Activated naive CD4-positive, alpha-beta T cell treated with anti-CD3 and anti-CD28 coated beads for 36 hours (primary cell): Measurements from ENCODE around the gene ADAMTSL5. TPM values are rescaled to one million over a fixed set of nuclear protein-coding genes. Genes with fewer than 3 reads are reported as not detected.

Experiments used
- CTCF ChIA-PET: fragments of 350-600 bp; sonication (Branson Sonifier 250); formaldehyde crosslinking; loops from one replicate; lab custom pipeline; 2021; ENCODE audit warnings: antibody characterized with exemption; lab: Charles Lee
- DNase-seq: peaks from one replicate; pipeline ENCODE4 v3.0.0-alpha.2; 2020
- H3K27ac Mint-ChIP-seq: one replicate; pipeline ENCODE4 v1.8.0; 2021; ENCODE audit warnings: mild to moderate bottlenecking, mixed read lengths
- H3K27me3 Mint-ChIP-seq: one replicate; pipeline ENCODE4 v1.8.0; 2021; ENCODE audit warnings: low read depth, mixed read lengths
- H3K36me3 Mint-ChIP-seq: one replicate; pipeline ENCODE4 v1.8.0; 2021; ENCODE audit warnings: low read depth, mixed read lengths
- H3K4me1 Mint-ChIP-seq: one replicate; pipeline ENCODE4 v1.8.0; 2021; ENCODE audit warnings: low read depth, mixed read lengths
- H3K4me3 Mint-ChIP-seq: one replicate; pipeline ENCODE4 v1.8.0; 2021; ENCODE audit warnings: mild to moderate bottlenecking, moderate library complexity, mixed read lengths
- H3K9me3 Mint-ChIP-seq: one replicate; pipeline ENCODE4 v1.8.0; 2021; ENCODE audit warnings: mixed read lengths
- intact Hi-C: fragments of 100-400 bp; cut with micrococcal nuclease; formaldehyde crosslinking; loops from one replicate; pipeline ENCODE4 v1.15.1; 2023
- total RNA-seq, 2 experiments: library from RNA; stranded (reverse); gene quantifications; one replicate each; pipeline ENCODE4 v1.2.3, GENCODE V29; 2021

ADAMTSL5 gene
- 1 to 10 TPM in 1 of 2 experiments, under 1 TPM in 1; 0.95 to 1.6 TPM for total RNA-seq

GRCh38 chr19:1512671-1513498, at the start of gene ADAMTSL5:
TSS of gene ADAMTSL5 (minus strand) at chr19:1513019. CDS start at chr19:1510943, 2,076 bp downstream.
- no peaks in the 10 kb centered on the region for H3K36me3 Mint-ChIP-seq
- H3K4me3 Mint-ChIP-seq = peak within 1 kb of the TSS; percentile 63
- peaks cover 13% of the 10 kb centered on the region for H3K4me1 Mint-ChIP-seq
- no peaks in the 10 kb centered on the region for H3K9me3 Mint-ChIP-seq
- H3K27ac Mint-ChIP-seq = no peak within 1 kb of the TSS
- peak; percentile 78 for DNase-seq
- H3K27me3 Mint-ChIP-seq = peaks cover 6% of the 10 kb centered on the region
- intact Hi-C loops = loop anchor here (1.0 to 5.0 kb wide), 3 partner anchors 42 to 236 kb away; partner anchors contain the start of genes FAM174C and RPS15
- CTCF ChIA-PET = no interaction called here

- Mint-ChIP-seq H3K27ac (no peak overlapping the region), H3K36me3 (no peaks in the 10 kb centered on the region), H3K4me1 (no peaks in the 10 kb centered on the region), H3K4me3 (no peak overlapping the region), H3K27me3 (no peaks in the 10 kb centered on the region), H3K9me3 (no peaks in the 10 kb centered on the region)
- intact Hi-C loops = no loop called here
- no peak for DNase-seq
- CTCF ChIA-PET = no interaction called here
These were observed 48.5 kb upstream of the ADAMTSL5 start for GRCh38 chr19:1561236-1561842.

- Mint-ChIP-seq H3K36me3 (no peaks in the 10 kb centered on the region), H3K27me3 (no peaks in the 10 kb centered on the region), H3K4me3 (no peak overlapping the region), H3K27ac (no peak overlapping the region), H3K4me1 (no peaks in the 10 kb centered on the region), H3K9me3 (no peaks in the 10 kb centered on the region)
- intact Hi-C loops = no loop called here
- CTCF ChIA-PET = interaction anchor here (0.7 kb wide), 1 partner anchor 14 kb away, joined by 3 read pairs; no protein-coding TSS in a partner anchor
- no peak for DNase-seq
These were observed 47.6 kb upstream of the ADAMTSL5 start for GRCh38 chr19:1560286-1560882.

- H3K9me3 Mint-ChIP-seq = no peaks in the 10 kb centered on the region
- no peak overlapping the region for H3K27ac Mint-ChIP-seq
- intact Hi-C loops = no loop called here
- CTCF ChIA-PET = no interaction called here
- DNase-seq = no peak
- H3K4me1 Mint-ChIP-seq = no peaks in the 10 kb centered on the region
- no peaks in the 10 kb centered on the region for H3K36me3 Mint-ChIP-seq
- H3K27me3 Mint-ChIP-seq = no peaks in the 10 kb centered on the region
- no peak overlapping the region for H3K4me3 Mint-ChIP-seq
These were observed 45.7 kb upstream of the ADAMTSL5 start for GRCh38 chr19:1558552-1558951.

DNA sequence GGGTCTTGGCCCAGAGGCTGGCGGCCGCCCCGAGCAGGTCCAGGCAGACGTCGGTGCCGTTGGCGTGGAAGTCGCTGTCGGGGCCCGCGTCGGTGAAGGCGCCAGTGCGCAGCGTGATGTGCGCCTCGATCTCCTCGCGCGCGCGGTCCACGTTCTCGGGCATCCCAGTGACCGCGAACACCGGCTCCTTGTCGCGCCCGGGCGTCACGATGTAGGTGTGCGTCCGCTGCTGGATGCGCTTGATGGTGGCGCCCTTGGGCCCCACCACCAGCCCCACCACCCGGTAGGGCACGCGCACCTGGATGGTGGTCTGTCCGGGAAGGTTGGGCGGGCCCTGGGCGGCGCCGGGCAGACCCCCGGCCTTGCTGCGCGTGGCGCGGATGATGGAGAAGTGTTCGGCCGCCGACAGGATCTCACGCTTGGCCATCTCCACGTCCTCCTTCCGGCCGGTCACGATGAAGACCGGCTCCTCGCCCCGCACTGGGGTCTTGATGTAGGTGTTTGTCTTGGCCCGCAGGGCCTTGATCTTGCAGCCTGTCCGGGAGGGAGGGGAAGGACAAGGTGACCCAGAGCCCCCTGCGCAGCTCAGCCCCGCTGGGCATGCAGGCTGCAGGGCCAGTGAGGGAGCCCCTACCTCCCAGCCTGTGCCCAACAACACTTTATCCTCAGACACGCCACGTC, 43.7 kb upstream of the ADAMTSL5 start:
- Mint-ChIP-seq H3K27ac (no peak overlapping the region), H3K4me3 (no peak overlapping the region), H3K36me3 (no peaks in the 10 kb centered on the region), H3K27me3 (peaks cover 4% of the 10 kb centered on the region), H3K9me3 (no peaks in the 10 kb centered on the region), H3K4me1 (no peaks in the 10 kb centered on the region)
- DNase-seq = no peak
- CTCF ChIA-PET = no interaction called here
- intact Hi-C loops = no loop called here

DNA sequence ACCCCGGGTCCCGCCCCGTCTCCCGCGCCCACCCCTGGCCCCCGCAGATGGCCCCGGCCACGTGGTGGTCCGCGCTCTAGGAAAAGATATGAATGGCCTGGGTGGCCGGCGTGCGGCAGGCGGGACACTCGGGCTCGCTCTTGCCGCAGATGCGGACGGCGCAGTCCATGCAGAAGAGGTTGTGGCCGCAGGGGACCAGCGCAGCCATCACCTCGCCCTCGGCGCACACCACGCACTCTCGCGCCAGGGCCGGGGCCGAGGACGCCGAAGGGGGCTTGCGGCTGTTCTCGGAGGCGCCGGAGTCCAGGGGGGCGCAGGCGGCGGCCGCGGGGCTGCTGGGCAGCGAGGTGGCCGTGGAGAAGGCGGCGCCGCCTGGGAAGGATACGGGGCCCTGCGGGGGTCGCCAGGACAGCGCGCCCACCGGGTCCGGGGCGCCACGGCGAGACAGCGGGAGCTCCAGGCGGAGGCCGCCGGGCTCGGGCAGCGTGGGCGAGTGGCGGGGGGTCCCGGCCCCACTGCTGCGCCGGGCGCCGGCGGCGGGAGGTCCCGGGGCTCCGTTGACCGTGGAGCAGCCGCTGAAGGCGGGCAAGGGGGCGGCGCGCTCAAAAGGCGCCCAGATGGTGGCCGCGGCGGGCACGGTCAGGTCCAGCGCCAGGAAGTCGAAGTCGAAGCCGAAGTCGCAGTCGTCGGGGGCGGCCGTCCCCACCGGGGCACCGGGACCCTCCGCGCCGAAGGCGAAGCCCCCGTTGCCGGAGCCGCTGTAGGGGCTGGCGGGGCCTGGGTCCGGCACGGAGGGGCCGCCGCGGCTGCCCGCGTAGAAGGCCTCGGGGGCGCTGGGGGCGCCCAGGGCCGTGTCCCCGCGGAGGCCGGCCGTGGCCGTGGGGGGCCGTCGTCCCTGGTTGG, 42.9 kb upstream of the ADAMTSL5 start:
- H3K4me1 Mint-ChIP-seq = no peaks in the 10 kb centered on the region
- no peak overlapping the region for H3K27ac Mint-ChIP-seq
- intact Hi-C loops = no loop called here
- no peaks in the 10 kb centered on the region for H3K36me3 Mint-ChIP-seq
- no peak overlapping the region for H3K4me3 Mint-ChIP-seq
- no peaks in the 10 kb centered on the region for H3K9me3 Mint-ChIP-seq
- DNase-seq = no peak
- H3K27me3 Mint-ChIP-seq = peaks cover 4% of the 10 kb centered on the region
- CTCF ChIA-PET = no interaction called here

GRCh38 chr19:1554968-1555367, 42.1 kb upstream of the ADAMTSL5 start:
- Mint-ChIP-seq H3K27me3 (peaks cover 4% of the 10 kb centered on the region), H3K27ac (no peak overlapping the region), H3K4me1 (no peaks in the 10 kb centered on the region), H3K36me3 (no peaks in the 10 kb centered on the region), H3K9me3 (no peaks in the 10 kb centered on the region), H3K4me3 (no peak overlapping the region)
- intact Hi-C loops = no loop called here
- CTCF ChIA-PET = no interaction called here
- no peak for DNase-seq

DNA sequence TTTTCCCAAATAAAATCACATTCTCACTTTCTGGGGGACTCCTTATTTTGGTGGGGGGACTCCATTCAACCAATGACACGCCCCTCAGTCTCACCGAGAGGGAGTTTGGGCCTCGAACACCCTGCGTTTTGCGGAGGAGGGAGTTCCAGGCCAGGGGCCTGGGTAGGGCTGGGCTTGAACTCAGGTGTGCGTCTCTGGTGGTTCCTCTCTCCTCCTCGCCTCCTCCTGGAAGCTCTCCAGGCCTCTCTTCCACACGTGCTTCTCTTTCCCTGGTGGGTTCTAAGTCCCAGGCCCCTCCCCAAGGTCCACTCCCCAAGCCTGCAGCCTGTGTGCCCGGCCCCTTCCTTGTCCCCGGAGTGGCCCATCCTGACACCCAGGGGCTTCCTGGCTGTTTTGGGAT, 40.6 kb upstream of the ADAMTSL5 start:
- no peak for DNase-seq
- intact Hi-C loops = no loop called here
- CTCF ChIA-PET = interaction anchor here (0.6 kb wide), 1 partner anchor 228 kb away, joined by 3 read pairs; no protein-coding TSS in a partner anchor
- Mint-ChIP-seq H3K36me3 (no peaks in the 10 kb centered on the region), H3K4me1 (no peaks in the 10 kb centered on the region), H3K27ac (no peak overlapping the region), H3K4me3 (no peak overlapping the region), H3K27me3 (peaks cover 4% of the 10 kb centered on the region), H3K9me3 (no peaks in the 10 kb centered on the region)

DNA sequence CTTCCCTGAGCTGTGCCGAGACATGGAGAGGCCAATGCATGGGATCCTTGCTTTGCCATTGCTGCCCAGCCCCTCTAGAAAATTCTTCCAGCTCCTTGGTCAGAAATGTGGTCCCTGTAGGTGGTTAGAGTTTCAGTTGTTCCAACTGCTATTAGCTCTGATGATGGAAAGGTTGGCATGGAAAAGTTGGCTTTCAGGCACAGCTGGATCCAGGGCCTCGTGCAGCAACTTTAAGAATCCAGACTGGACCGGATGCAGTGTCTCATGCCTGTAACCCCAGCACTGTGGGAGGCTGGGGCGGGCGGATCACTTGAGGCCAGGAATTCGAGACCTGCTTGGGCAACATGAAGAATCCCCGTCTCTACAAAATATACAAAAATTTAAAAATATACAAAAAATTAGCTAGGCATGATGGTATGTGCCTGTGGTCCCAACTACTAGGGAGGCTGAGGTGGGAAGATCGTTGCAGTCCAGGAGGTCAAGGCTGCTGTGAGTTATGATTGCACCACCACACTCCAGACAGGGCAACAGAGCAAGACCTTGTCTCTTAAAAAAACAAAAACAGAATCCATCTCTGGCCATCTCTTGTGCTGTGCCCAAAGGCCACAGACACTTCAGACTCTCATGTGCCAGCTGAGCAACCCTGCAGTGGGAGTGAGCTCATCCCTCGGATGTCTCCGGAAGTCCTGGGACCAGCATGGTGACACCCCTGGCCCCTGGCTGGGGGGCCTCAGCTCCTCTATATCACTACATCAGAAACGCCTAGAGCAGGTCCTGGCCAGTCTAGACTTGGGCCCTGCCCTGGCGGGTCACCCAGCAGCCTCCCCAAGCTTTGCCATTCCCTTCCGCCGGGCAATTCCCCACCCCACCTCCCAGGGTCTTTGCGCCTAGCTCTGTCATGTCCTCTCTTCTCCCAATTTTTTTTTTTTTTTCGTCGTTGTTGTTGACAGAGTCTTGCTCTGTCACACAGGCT, 38.5 kb upstream of the ADAMTSL5 start:
- DNase-seq = no peak
- Mint-ChIP-seq H3K36me3 (no peaks in the 10 kb centered on the region), H3K4me1 (no peaks in the 10 kb centered on the region), H3K4me3 (no peak overlapping the region), H3K27me3 (peaks cover 12% of the 10 kb centered on the region), H3K27ac (no peak overlapping the region), H3K9me3 (no peaks in the 10 kb centered on the region)
- CTCF ChIA-PET = interaction anchor here (0.6 kb wide), 1 partner anchor 31 kb away, joined by 3 read pairs; no protein-coding TSS in a partner anchor
- intact Hi-C loops = no loop called here

- intact Hi-C loops = loop anchor here (10.0 kb wide), 1 partner anchor 245 kb away; no protein-coding TSS in a partner anchor
- H3K27ac Mint-ChIP-seq = no peak overlapping the region
- no peaks in the 10 kb centered on the region for H3K9me3 Mint-ChIP-seq
- no peaks in the 10 kb centered on the region for H3K36me3 Mint-ChIP-seq
- H3K4me1 Mint-ChIP-seq = no peaks in the 10 kb centered on the region
- H3K27me3 Mint-ChIP-seq = peaks cover 20% of the 10 kb centered on the region
- H3K4me3 Mint-ChIP-seq = no peak overlapping the region
- DNase-seq = no peak
- CTCF ChIA-PET = no interaction called here
These were observed 36.6 kb upstream of the ADAMTSL5 start for GRCh38 chr19:1549332-1549945.
